HG03139 (cell line): ENCODE results near the gene ATP7B.
"Not testable (repeated sequence)": the region's sequence is repeated elsewhere in the genome, so short reads cannot be mapped to it uniquely, and the experiment has no call there.

Source experiments
- ATAC-seq: cut with Tn5 transposase; IDR thresholded peaks from one replicate; pipeline ENCODE4 v1.9.1; 2021; ENCODE audit not compliant: unreplicated experiment

Gene ATP7B

DNA sequence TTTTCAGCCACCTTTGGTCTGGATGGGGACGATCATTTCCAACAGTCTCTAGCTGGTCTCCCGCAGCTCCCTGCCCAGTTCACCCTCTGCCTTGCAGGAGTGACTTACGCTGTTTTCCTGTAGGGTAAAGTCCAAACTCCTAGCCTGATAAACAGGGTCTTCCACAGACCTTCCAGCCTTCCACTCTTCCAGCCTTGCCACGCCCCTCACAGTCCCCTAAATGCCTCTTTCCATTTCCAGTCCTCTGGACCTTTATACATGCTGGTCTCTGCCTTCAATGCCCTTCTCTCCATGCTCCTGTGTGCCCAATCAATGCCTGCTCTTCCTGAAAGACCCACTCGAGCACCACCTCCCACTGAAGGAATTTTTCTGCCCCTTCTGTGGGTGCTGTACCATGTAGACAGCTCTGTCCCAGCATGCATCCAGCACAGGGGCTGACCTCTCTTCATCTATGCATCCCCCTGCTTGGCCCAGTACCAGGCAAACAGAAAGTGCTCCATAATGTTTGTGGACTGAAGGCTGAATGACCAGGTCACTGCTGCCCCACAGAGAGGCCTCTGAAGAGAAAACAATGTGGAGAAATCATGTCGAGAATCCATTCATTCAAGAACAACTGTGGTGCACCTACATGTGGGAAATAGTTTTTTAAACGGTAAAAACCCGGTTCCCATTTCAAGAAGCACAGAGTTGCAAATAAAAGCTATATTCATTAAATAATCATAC is 4.6 kb downstream of the ATP7B start:
- ATAC-seq = no peak

DNA sequence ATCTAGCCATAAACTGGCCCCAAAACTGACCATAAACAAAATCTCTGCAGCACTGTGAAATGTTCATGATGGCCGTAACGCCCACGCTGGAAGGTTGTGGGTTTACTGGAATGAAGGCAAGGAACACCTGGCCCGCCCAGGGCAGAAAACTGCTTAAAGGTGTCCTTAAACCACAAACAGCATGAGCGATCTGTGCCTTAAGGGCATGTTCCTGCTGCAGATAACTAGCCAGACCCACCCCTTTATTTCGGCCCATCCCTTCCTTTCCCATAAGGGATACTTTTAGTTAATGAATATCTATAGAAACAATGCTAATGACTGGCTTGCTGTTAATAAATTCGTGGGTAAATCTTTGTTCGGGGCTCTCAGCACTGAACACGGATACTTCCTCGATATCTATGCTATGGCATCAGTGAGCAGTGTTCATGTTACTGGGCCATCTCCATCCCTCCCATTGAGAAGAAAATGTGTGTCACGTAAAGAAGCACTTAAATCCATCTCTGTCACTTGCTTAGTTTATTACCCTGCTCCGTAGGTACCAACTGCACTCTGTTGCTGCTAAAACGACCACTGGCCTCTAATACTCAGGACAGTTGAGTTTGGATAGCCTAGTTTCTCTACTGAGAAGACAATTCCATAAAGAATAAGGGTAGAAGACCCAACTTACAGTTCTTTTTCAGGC is 5.3 kb downstream of the ATP7B start:
- no peak for ATAC-seq

DNA sequence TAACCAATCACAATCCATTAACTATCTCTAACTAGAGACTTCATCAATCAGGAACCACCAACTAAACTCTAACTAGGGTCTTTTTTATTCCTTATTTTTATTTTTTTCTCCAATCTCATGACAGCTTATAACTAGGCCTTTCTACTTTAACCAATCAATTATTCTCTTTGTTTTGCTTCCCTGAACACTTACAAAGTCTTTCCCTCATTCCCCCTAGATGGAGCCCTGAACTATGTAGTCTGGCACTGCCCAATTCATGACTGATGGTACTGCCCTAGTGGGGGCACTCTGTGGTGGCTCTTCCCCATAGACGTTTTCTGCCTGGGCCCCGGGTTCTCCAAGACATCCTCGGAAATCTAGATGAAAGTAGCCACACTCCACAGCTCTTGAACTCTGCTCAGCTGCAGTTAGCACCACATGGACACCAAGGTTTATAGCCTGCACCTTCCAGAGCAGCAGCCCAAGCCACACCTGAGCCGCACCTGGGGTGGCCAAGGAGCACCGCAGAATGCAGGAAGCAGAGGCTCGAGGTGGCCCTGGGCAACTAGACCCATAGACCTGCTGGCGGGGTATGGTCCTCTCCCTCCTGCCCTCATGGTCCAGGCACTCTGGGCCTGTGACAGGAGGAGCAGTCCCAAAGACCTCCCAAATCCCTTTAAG is 6.6 kb downstream of the ATP7B start:
- ATAC-seq = no peak

DNA sequence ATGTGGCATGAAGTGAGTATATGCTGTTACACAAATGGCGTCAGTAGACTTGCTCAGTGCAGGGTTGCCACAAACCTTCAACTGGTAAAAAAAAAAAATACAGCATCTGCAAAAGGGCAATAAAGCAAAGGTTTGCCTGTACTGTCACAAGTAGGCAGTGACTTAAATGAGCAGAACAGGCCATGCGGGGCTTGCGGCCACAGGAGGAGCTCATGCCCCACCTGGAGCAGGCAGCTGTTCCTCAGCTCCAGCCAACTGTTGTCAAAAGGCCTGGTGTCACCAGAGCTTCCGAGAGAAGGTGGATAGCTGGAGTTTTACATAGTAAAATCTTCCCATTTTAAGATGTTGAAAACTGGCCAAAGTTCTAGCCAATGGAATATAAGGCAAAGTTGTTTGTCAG is 7.7 kb downstream of the ATP7B start:
- no peak for ATAC-seq

DNA sequence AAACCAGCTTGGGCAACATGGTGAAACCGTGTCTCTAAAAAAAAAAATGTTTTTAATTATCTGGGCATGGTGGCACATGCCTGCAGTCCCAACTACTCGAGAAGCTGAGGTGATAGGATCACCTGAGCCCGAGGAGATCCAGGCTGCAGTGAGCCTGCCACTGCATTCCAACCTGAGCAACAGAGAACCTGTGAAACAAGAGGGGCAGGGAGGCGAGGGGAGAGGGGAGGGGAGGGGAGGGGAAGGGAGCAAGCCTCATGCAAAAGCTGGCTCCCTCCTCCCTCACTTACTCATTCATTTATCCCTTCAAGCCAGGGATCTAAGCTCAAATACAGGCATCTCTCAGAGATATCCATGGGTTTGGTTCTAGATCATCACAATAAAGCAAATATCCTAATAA is 8.9 kb downstream of the ATP7B start:
- ATAC-seq = no peak

DNA sequence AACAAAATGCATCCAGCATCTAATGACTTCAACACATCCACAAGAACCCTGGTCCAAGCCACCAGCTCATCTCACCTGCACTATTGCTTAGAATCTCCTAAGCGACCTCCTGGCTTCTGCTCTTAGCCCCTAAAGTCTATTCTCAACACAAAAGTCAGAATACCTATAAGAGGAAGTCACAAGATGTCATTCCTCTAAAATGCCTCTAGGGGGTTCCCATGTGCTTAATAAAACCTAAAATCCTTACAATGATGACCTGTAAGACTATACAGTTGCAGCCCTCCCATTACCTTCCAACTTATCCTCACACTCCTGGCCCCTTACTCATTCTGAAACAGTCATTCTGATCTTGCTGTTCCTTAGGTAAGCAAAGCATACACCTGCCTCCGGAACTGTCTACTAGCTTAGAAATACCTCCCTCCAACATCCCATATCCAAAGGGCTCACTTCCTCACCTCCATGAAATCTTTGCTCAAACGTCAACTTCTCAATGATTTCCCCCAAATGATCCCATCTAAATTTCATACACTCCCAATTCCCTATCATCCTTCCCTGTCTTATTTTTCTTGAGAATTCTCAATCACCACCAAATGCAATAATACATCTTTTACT is 10.0 kb downstream of the ATP7B start:
- ATAC-seq = peak; percentile 86

DNA sequence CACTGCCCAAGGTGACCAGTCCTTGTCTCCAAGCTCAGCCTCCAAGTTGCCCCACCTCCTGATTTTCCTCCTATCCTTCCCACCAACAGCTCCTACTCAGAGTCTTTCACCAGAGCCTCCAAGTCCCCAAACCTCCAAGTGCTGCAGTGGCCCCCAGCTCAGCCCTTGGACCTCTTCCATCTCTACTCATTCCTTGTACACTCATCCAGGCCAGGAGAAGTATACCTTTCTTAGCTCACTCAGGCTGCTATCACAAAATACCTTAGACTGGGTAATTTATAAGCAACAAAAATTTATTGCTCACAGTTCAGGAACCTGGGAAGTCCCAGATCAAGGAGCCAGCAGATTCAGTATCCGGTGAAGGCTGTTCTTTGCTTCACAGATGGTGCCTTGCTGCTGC is 11.3 kb downstream of the ATP7B start:
- ATAC-seq = no peak

DNA sequence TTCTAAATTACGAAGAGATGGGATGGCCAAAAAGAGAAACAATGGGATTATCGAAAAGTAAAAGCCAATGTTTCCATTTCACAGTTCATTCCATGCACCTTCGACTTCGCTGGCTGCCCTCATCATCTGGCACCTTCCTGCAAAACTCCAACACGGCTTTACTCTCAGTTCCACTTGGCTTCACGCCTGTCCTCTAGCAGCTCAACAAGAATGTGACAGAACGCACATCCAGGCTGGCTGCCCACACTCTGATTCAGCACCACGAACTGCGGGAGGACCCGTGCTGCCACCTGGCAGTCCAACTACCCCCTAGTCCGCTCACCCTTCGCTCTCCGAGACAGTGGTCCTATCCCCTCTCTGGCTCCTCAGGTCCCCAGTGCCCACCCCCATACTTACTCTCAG is 11.7 kb downstream of the ATP7B start:
- no peak for ATAC-seq

DNA sequence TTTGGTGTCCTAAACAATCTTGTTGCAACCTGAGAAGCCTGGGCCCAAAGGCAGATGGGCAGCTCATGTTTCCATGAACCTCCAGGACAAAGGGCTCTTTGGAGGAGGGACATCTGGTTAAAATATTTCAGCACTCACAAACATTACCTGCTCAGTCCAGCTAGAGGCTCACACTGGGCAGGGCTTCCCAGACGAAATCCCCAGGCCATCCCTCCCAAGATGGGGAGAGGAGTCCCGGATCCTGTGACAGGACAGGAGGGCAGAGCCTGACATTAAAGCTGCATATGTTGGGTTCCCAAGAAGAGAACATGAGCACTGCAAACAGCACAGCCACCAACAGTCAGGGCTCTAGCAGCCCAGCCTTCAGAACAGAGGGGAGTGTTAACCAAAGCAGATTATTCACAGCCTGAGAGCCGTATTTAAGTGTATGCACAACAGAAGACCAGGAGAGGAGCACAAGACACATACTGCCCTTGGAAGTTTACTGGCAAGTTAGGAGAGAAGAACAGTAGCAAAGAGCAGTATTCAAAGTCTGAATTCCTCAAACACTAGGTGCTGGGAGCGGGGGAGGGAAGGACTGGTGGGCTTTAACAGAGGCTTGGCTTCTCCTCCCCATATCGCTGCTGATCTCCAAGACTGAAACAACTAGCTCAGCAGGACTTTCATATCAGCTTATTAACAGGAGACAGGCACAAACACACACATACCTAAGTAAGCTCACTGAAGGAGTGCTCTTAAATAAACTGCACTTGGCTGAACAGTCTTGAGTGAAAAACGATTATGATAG is 12.3 kb downstream of the ATP7B start:
- no peak for ATAC-seq

DNA sequence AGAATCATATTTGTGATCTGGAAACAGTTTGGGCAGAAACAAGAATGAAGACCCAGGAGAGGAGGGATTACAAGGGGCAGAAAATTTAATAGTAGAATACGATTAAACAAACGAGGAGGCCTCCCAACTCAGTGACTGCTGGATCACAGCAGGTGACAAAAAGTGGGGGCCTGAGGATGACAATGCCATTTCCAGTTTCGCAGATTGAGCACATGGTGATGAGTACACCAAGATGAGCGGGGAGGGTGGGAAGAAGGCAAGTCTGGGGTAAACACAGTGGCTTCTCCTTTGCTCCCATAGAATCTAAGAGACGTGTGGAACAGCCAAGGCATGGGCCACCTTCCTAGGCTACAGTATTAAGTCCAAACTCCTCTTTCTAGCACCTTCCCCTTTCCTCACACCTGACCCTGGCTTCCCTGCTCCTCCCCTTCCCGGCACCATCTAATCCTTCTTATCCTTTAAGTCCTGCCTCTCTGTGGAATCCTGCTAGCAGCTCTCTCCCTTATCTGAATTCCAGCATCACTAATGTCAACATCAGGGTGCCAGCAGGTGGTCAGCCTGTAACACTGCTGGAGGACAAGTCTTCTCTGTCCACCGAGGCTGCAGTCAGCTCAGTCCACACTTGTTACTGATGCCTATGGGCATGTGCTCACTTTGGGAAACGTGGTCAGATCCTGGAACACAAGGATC is 13.5 kb downstream of the ATP7B start:
- no peak for ATAC-seq

DNA sequence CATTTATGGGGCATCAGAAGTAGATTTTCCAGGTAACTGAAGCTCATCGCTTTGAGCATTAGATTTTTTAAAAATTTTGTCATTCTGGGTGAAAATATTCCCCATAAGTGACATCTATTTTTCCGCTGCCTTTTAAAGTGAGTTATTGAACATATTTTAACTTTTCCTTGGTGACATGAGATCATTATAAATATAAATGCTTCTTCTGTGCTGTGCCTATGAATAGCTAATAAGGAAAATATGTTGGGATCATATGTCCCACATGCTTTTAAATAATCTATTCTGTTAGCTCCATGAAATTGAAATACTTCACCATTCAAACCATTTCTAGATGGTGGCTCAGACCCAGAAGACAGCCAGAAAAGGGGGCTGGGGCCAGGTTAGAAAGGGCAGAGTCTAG is 14.1 kb downstream of the ATP7B start:
- no peak for ATAC-seq

DNA sequence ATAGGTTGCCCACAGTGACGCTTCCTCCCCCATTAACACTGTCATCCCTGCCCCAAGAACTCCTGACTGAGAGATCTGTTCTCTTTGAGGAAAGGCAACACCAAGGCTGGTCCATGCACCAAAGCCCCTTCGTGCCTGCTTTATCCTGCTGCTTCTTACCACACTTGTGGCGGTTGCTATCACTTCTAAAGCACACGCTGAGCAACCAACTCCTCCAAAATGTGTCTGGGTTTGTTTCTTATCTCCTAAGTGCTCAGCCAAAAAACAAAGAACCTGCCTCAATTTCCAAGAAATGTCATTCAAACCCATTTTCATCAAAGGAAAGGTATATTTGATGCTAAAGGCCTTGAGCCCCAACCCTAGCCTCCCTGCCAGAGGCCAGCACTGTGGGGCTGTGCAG is 14.6 kb downstream of the ATP7B start:
- ATAC-seq = no peak

DNA sequence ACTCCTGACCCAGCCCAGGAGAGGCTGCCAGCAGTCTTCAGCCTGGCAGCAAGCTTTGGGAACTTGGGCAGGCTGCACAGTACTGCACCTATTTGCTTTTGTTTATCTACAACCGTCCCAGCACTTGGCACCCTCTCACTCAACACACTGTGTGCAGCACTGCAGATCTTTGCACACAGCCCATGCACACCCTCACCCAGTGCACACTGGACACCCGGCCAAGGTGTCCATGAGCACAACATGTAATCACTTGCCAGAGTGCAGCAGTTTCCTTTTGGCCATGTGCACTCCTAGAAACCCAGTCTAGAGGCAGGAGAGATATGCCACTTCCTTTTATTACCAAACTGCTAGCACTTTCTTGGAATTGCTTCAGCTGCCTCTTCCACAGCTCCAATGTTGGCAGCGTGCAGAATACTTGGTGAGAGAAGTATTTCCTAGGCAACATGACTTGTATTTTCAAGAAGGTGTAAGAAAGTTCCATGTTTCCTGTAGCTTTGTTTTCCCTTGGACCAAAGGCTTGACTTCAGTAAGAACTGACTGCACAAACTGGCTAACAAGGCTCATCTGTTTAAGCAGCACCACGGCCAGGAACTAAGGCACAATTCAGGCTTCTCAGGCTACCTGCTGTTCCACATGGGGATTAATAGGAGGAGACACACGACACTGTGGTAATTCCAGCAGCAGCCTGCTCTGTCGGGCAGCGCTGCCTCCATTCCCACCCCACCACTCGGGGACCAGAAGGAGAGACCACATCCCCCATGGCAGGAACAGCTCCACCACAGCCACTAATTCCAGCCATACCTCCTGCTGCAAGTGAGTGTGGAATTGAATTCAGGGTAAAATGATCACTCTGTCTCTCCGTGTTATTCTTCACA is 15.3 kb downstream of the ATP7B start:
- ATAC-seq = no peak

DNA sequence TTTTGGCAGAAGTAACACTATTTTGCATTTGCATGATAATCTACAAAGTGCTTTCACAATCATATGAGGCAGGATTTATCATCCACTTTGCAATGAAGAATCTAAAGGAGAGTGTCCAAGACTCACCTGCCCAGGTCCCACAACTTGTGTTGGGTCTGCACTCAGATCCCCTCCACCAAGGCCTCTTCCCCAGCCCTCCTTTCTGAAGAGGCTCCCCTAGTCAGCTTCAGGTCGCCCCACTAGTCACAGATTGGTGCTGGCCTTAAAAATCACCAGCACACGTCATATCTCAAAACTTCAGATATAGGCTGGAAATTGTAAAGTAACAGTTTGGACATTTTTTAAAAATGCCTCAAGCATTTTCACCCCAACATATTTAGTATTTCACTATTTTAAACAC is 17.5 kb downstream of the ATP7B start:
- no peak for ATAC-seq

DNA sequence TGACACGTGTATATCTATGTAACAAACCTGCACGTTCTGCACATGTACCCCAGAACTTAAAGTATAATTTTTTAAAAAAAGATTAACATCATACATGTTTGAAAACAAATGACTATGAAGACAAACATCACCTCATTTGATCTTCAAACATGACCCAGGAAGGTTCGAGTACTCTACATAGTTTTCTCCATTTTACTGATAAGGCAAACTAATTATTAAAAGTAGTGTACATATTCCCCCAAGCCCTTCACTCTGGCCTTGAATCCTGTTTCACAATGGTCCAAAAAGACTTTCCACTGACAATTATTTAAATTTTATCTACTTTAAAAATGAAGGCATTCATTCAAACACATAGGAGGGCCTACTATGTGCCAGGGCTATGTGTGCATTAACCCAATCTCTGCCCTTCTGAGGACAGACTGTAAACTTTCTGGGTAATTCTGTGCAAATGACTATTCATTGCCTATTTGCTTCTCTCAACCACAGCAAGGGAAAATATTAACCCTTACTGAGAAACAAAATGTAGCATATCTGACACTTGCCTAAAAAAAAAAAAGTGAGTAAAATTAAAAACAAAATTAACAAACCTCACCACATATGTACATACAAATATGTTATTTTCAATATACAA is 22.1 kb downstream of the ATP7B start:
- no peak for ATAC-seq

DNA sequence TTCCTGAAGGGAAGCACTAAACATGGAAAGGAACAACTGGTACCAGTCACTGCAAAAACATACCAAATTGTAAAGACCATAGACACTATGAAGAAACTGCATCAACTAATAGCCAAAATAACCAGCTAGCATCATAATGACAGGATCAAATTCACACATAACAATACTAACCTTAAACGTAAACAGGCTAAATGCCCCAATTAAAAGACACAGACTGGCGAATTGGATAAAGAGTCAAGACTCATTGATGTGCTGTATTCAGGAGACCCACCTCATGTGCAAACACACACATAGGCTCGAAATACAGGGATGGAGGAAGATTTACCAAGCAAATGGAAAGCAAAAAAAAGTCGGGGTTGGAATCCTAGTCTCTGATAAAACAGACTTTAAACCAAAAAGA is 26.3 kb downstream of the ATP7B start:
- not testable (repeated sequence) for ATAC-seq

DNA sequence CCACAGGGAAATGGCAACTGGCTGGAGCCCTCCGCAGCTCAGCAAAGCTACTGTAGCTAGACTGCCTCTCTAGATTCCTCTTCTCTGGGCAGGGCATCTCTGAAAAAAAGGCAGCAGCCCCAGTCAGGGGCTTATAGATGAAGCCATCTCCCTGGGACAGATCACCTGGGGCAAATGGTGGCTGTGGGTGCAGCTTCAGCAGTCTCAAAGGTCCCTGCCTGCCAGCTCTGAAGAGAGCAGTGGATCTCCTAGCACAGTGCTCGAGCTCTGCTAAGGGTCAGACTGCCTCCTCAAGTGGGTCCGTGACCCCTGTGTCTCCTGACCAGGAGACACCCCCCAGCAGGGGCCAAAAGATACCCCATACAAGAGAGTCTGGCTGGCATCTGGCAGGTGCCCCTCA is 28.0 kb downstream of the ATP7B start:
- not testable (repeated sequence) for ATAC-seq

DNA sequence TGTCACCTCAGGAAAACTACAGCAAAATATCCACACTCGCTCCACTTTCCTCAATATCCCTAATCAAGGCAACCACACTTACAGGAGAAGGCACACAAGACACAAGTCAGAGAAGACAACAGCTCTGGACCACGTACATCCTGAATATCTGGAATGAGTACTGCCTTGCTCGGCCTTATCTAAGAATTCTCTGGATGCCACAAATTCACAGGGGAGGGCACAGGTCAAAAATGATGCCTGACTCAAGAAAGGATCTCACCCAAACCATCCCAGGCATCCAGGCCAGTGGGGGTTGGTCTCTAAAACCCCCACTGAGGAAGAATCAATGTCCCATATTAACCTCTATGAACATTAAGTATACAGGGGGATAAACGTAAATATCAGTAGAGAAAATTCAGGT is 29.9 kb downstream of the ATP7B start:
- ATAC-seq = no peak

DNA sequence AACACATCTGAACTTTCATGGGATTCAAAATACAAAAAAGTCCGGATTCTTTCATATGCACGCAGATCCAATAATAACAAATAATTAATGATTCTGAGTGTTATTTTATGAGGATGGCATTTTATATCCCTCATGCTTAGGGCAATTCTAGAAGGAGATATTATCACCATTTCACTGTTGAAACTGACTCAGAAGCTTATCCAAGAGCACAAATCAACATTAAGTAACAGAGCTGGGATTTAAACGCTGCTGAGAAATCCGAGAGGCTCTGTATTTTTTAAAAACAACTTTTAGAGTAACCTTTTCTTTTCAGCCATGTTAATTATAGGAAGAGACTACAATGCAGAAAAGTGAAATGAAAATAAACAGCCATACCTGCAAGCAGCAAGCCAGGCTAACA is 30.3 kb downstream of the ATP7B start:
- no peak for ATAC-seq
